ENCODE data around the gene RWDD4. TPM values are rescaled to one million over a fixed set of nuclear protein-coding genes. Genes with fewer than 3 reads are reported as not detected.

RWDD4 gene
- total RNA-seq, 1 experiment from 2014 or later, result 32.3 TPM

- DNase-seq (ENCODE audit: low spot score), result no peak
Observed at GRCh38 chr4:183600189-183600685, 58.7 kb downstream of the RWDD4 start.

- no peak for DNase-seq (ENCODE audit: low spot score)
Observed at GRCh38 chr4:183599690-183600089, 59.3 kb downstream of the RWDD4 start.

- no peak for DNase-seq (ENCODE audit: low spot score)
Observed at GRCh38 chr4:183599284-183599683, 59.7 kb downstream of the RWDD4 start.

- DNase-seq (ENCODE audit: low spot score), result no peak
Observed at GRCh38 chr4:183596067-183596757, 62.8 kb downstream of the RWDD4 start.

GRCh38 chr4:183594823-183595222 is 64.2 kb downstream of the RWDD4 start:
- no peak for DNase-seq (ENCODE audit: low spot score)

GRCh38 chr4:183591301-183591700 is 67.7 kb downstream of the RWDD4 start:
- no peak for DNase-seq (ENCODE audit: low spot score)

Other genes starting within 250 kb of the RWDD4 start
- 13.0 and 16.5 TPM in 2 replicates for gene CDKN2AIP, start 214.5 kb downstream of the RWDD4 start, total RNA-seq (2014; rRNA removed; shearing (Covaris generic))
- gene ING2, start 154.1 kb downstream of the RWDD4 start, total RNA-seq (2014; rRNA removed; shearing (Covaris generic)), result 16.3 and 17.2 TPM in 2 replicates
- 21.3 and 48.7 TPM in 2 replicates for gene TRAPPC11, start 108 bp upstream of the RWDD4 start, total RNA-seq (2014; rRNA removed; shearing (Covaris generic))
- 2.4 and 5.8 TPM in 2 replicates for gene STOX2, start 246.1 kb upstream of the RWDD4 start, total RNA-seq (2014; rRNA removed; shearing (Covaris generic))

All from H4 (cell line).